Esophagus muscularis mucosa (tissue), 4 donors: ENCODE results near the gene HERC3. TPM values are rescaled to one million over a fixed set of nuclear protein-coding genes. Genes with fewer than 3 reads are reported as not detected.

Experiments
- DNase-seq: peaks from one replicate; pipeline ENCODE4 v3.0.0-alpha.2; 2017; ENCODE audit errors: extremely low spot score
- H3K27ac ChIP-seq, 4 donors: fragments of 200-600 bp; sonication (generic); replicated peaks in 1 of 4; 1 replicate in 3 of 4; 2 replicates in 1 of 4; pipeline ENCODE4 v1.5.1; 2016 to 2019; ENCODE audit warnings: mild to moderate bottlenecking in 1 of 4
- H3K27me3 ChIP-seq, 4 donors: fragments of 200-600 bp; sonication (generic); one replicate each; pipeline versions ENCODE4 v1.5.1 to v1.6.0; 2016 to 2019
- H3K36me3 ChIP-seq, 4 donors: fragments of 200-600 bp; sonication (generic); one replicate each; pipeline ENCODE4 v1.5.1; 2016 to 2019
- H3K4me1 ChIP-seq, 4 donors: fragments of 200-600 bp; sonication (generic); one replicate each; pipeline ENCODE4 v1.5.1; 2016 to 2019
- H3K4me3 ChIP-seq, 4 donors: fragments of 200-600 bp; sonication (generic); 1 replicate in 2 of 4; 2 replicates in 2 of 4; pipeline ENCODE4 v1.5.1; 2016 to 2019; ENCODE audit warnings: mild to moderate bottlenecking in 4 of 4, moderate library complexity in 1 of 4
- H3K9me3 ChIP-seq, 4 donors: fragments of 200-600 bp; sonication (generic); 1 replicate in 3 of 4; 2 replicates in 1 of 4; pipeline ENCODE4 v1.5.1; 2016 to 2019
- CTCF ChIP-seq, 3 experiments: fragments of 200-600 bp in 2 of 3; fragments of 450-650 bp in 1 of 3; sonication (generic) in 2 of 3; IDR thresholded peaks; one replicate each; pipeline ENCODE4 v1.5.1; 2017 to 2019; ENCODE audit warnings: antibody characterized with exemption in 3 of 3, mild to moderate bottlenecking in 2 of 3, moderate library complexity in 1 of 3
- EP300 ChIP-seq: sonication (generic); formaldehyde crosslinking; IDR thresholded peaks from one replicate; pipeline ENCODE4 v1.6.1; 2017; ENCODE audit warnings: antibody characterized with exemption
- POLR2A ChIP-seq: fragments of 450-650 bp; IDR thresholded peaks from one replicate; pipeline ENCODE4 v1.6.1; 2017; ENCODE audit warnings: antibody characterized with exemption, moderate library complexity, mild to moderate bottlenecking, low read depth
- POLR2AphosphoS5 ChIP-seq, 2 donors: sonication (generic); formaldehyde crosslinking; IDR thresholded peaks; one replicate each; pipeline ENCODE4 v1.6.1; 2017; ENCODE audit warnings: antibody characterized with exemption in 2 of 2
- WGBS: methylation state at CpG from one replicate; pipeline ENCODE4 v1.1.5; 2018; 5-methylcytosine and 5-hydroxymethylcytosine counted together
- intact Hi-C: fragments of 100-400 bp; cut with DNase I; formaldehyde crosslinking; loops from one replicate; pipeline ENCODE4 v1.15.1; 2023
- total RNA-seq, 4 donors: library from RNA; depleted of rRNA; stranded (reverse); fragments of >200 nt; gene quantifications; one replicate each; pipeline versions ENCODE4 v1.1.0 to v1.2.1, GENCODE V29; 2016

Gene HERC3
- total RNA-seq, 4 donors from 2014 or later, result 39.8 to 58.2 (median 51.2) TPM

- no peaks in the 10 kb centered on the region for H3K9me3 ChIP-seq
- peak overlapping the region in 1 of 4 donors; percentile 2 for H3K27ac ChIP-seq
- 92% methylated on average over 4 of the region's 4 CpGs for whole genome bisulfite sequencing
- DNase-seq, result no peak
- H3K4me3 ChIP-seq, result no peak overlapping the region
- no peaks in the 10 kb centered on the region for H3K27me3 ChIP-seq
- H3K4me1 ChIP-seq, result peaks cover 38 to 65% (median 52%) of the 10 kb centered on the region in 4 donors
- H3K36me3 ChIP-seq, result peaks cover 22 to 59% (median 43%) of the 10 kb centered on the region in 4 donors
- TF ChIP-seq POLR2A (no peak), POLR2AphosphoS5 (IDR thresholded peaks at IDR 0.05) (no peak), EP300 (no peak), CTCF (IDR thresholded peaks at IDR 0.05) (no peak)
- intact Hi-C loops, result no loop called here
Measured at GRCh38 chr4:88725143-88725542, 132.9 kb downstream of the HERC3 start.

GRCh38 chr4:88725986-88726385 is 133.7 kb downstream of the HERC3 start:
- H3K4me3 ChIP-seq, result no peak overlapping the region
- H3K27ac ChIP-seq, result no peak overlapping the region
- peaks cover 34 to 57% (median 43%) of the 10 kb centered on the region in 4 donors for H3K4me1 ChIP-seq
- no peaks in the 10 kb centered on the region for H3K27me3 ChIP-seq
- intact Hi-C loops, result no loop called here
- no peak for TF ChIP-seq EP300
- TF ChIP-seq POLR2AphosphoS5 (IDR thresholded peaks at IDR 0.05), result no peak
- no peak for TF ChIP-seq CTCF (IDR thresholded peaks at IDR 0.05)
- TF ChIP-seq POLR2A, result no peak
- H3K36me3 ChIP-seq, result peaks cover 31 to 64% (median 51%) of the 10 kb centered on the region in 4 donors
- DNase-seq, result no peak
- 73% methylated on average over 2 of the region's 2 CpGs for WGBS
- H3K9me3 ChIP-seq, result no peaks in the 10 kb centered on the region

GRCh38 chr4:88728146-88728545 is 135.9 kb downstream of the HERC3 start:
- WGBS, result 88% methylated on average over 5 of the region's 6 CpGs
- TF ChIP-seq POLR2AphosphoS5 (IDR thresholded peaks at IDR 0.05), result no peak
- no peak for TF ChIP-seq EP300
- no peak for TF ChIP-seq CTCF (IDR thresholded peaks at IDR 0.05)
- no peak for TF ChIP-seq POLR2A
- no peak for DNase-seq
- Histone ChIP-seq H3K4me3 (no peak overlapping the region), H3K9me3 (no peaks in the 10 kb centered on the region), H3K4me1 (peaks cover 21 to 36% (median 26%) of the 10 kb centered on the region in 4 donors), H3K36me3 (peaks cover 32 to 59% (median 52%) of the 10 kb centered on the region in 4 donors), H3K27ac (no peak overlapping the region), H3K27me3 (no peaks in the 10 kb centered on the region)
- intact Hi-C loops, result no loop called here

GRCh38 chr4:88729146-88729760 is 137.0 kb downstream of the HERC3 start:
- intact Hi-C loops, result no loop called here
- H3K27ac ChIP-seq, result no peak overlapping the region
- H3K36me3 ChIP-seq, result peaks cover 32 to 52% (median 47%) of the 10 kb centered on the region in 4 donors
- no peak for DNase-seq
- TF ChIP-seq EP300 (no peak), POLR2AphosphoS5 (IDR thresholded peaks at IDR 0.05) (peak; percentile 8 to 58), CTCF (IDR thresholded peaks at IDR 0.05) (no peak), POLR2A (no peak)
- no peak overlapping the region for H3K4me3 ChIP-seq
- no peaks in the 10 kb centered on the region for H3K27me3 ChIP-seq
- WGBS, result 73% methylated on average over 6 of the region's 6 CpGs
- peaks cover 14 to 31% (median 16%) of the 10 kb centered on the region in 4 donors for H3K4me1 ChIP-seq
- H3K9me3 ChIP-seq, result no peaks in the 10 kb centered on the region

- peaks cover 32 to 52% (median 47%) of the 10 kb centered on the region in 4 donors for H3K36me3 ChIP-seq
- intact Hi-C loops, result no loop called here
- no peak for DNase-seq
- H3K4me1 ChIP-seq, result peaks cover 17 to 43% (median 27%) of the 10 kb centered on the region in 4 donors
- no peak overlapping the region for H3K27ac ChIP-seq
- no peak overlapping the region for H3K4me3 ChIP-seq
- 89% methylated on average over 5 of the region's 5 CpGs for WGBS
- H3K9me3 ChIP-seq, result no peaks in the 10 kb centered on the region
- TF ChIP-seq POLR2A (no peak), CTCF (IDR thresholded peaks at IDR 0.05) (no peak), POLR2AphosphoS5 (IDR thresholded peaks at IDR 0.05) (no peak), EP300 (no peak)
- H3K27me3 ChIP-seq, result no peaks in the 10 kb centered on the region
Measured at GRCh38 chr4:88730811-88731210, 138.5 kb downstream of the HERC3 start.
